Measurements from ENCODE around the gene PTPN3. TPM values are rescaled to one million over a fixed set of nuclear protein-coding genes. Genes with fewer than 3 reads are reported as not detected.

Gene PTPN3

Small RNA genes lying within 50 kb of the gene (small RNA-seq; reads per million reads assigned to genes)
- not detected for gene MIR3927
